Activated naive CD4-positive, alpha-beta T cell treated with anti-CD3 and anti-CD28 coated beads, Interleukin-2, amount 50 U/mL, for 24 hours (primary cell): ENCODE data around the gene JARID2.

Experiments used
- H3K27ac Mint-ChIP-seq: one replicate; pipeline ENCODE4 v1.8.0; 2021; ENCODE audit warnings: mild to moderate bottlenecking, mixed read lengths
- H3K27me3 Mint-ChIP-seq: one replicate; pipeline ENCODE4 v1.8.0; 2021; ENCODE audit warnings: mixed read lengths
- H3K36me3 Mint-ChIP-seq: one replicate; pipeline ENCODE4 v1.8.0; 2021; ENCODE audit warnings: mixed read lengths
- H3K4me1 Mint-ChIP-seq: one replicate; pipeline ENCODE4 v1.8.0; 2021; ENCODE audit warnings: mixed read lengths
- H3K4me3 Mint-ChIP-seq: one replicate; pipeline ENCODE4 v1.8.0; 2021; ENCODE audit warnings: mild to moderate bottlenecking, mixed read lengths
- H3K9me3 Mint-ChIP-seq: one replicate; pipeline ENCODE4 v1.8.0; 2021; ENCODE audit warnings: mixed read lengths

Gene JARID2

GRCh38 chr6:15242937-15243614 lies 2.8 kb upstream of the JARID2 start:
- Mint-ChIP-seq H3K27ac (peak overlapping the region; percentile 23), H3K9me3 (no peaks in the 10 kb centered on the region), H3K36me3 (peaks cover 4% of the 10 kb centered on the region), H3K27me3 (no peaks in the 10 kb centered on the region), H3K4me3 (peak overlapping the region; percentile 26), H3K4me1 (no peaks in the 10 kb centered on the region)

- peak overlapping the region; percentile 46 for H3K27ac Mint-ChIP-seq
- peak overlapping the region; percentile 83 for H3K4me3 Mint-ChIP-seq
- H3K9me3 Mint-ChIP-seq, result no peaks in the 10 kb centered on the region
- H3K36me3 Mint-ChIP-seq, result peaks cover 4% of the 10 kb centered on the region
- H3K27me3 Mint-ChIP-seq, result no peaks in the 10 kb centered on the region
- H3K4me1 Mint-ChIP-seq, result peaks cover 3% of the 10 kb centered on the region
These were observed 1.8 kb upstream of the JARID2 start for GRCh38 chr6:15243910-15244619.

GRCh38 chr6:15244620-15245360 lies 1.1 kb upstream of the JARID2 start:
- H3K4me1 Mint-ChIP-seq, result peaks cover 10% of the 10 kb centered on the region
- H3K36me3 Mint-ChIP-seq, result peaks cover 4% of the 10 kb centered on the region
- H3K9me3 Mint-ChIP-seq, result no peaks in the 10 kb centered on the region

GRCh38 chr6:15246217-15246665 lies 372 bp downstream of the JARID2 start:
- Mint-ChIP-seq H3K27ac (peak overlapping the region; percentile 100), H3K4me3 (peak overlapping the region; percentile 100), H3K27me3 (no peaks in the 10 kb centered on the region), H3K9me3 (no peaks in the 10 kb centered on the region), H3K36me3 (peaks cover 6% of the 10 kb centered on the region), H3K4me1 (peaks cover 25% of the 10 kb centered on the region)

More at GRCh38 chr6:15244620-15245360, 1.1 kb upstream of the JARID2 start:
- Mint-ChIP-seq H3K4me3 (peak overlapping the region; percentile 100), H3K27me3 (no peaks in the 10 kb centered on the region), H3K27ac (peak overlapping the region; percentile 46)

- Mint-ChIP-seq H3K27me3 (no peaks in the 10 kb centered on the region), H3K27ac (peak overlapping the region; percentile 100), H3K9me3 (no peaks in the 10 kb centered on the region), H3K36me3 (peaks cover 8% of the 10 kb centered on the region), H3K4me1 (peaks cover 31% of the 10 kb centered on the region), H3K4me3 (peak overlapping the region; percentile 100)
These were observed 1.0 kb downstream of the JARID2 start for GRCh38 chr6:15246666-15247499.

GRCh38 chr6:15247500-15248450 lies 1.9 kb downstream of the JARID2 start:
- H3K27me3 Mint-ChIP-seq, result no peaks in the 10 kb centered on the region
- peak overlapping the region; percentile 100 for H3K4me3 Mint-ChIP-seq
- H3K4me1 Mint-ChIP-seq, result peaks cover 40% of the 10 kb centered on the region
- peak overlapping the region; percentile 100 for H3K27ac Mint-ChIP-seq
- H3K9me3 Mint-ChIP-seq, result no peaks in the 10 kb centered on the region
- peaks cover 8% of the 10 kb centered on the region for H3K36me3 Mint-ChIP-seq

- Mint-ChIP-seq H3K4me1 (peaks cover 49% of the 10 kb centered on the region), H3K4me3 (peak overlapping the region; percentile 98), H3K27ac (peak overlapping the region; percentile 99), H3K9me3 (no peaks in the 10 kb centered on the region), H3K27me3 (no peaks in the 10 kb centered on the region), H3K36me3 (peaks cover 13% of the 10 kb centered on the region)
These were observed 2.8 kb downstream of the JARID2 start for GRCh38 chr6:15248451-15249370.

- Mint-ChIP-seq H3K27me3 (no peaks in the 10 kb centered on the region), H3K9me3 (no peaks in the 10 kb centered on the region), H3K4me1 (peaks cover 57% of the 10 kb centered on the region), H3K36me3 (peaks cover 18% of the 10 kb centered on the region), H3K4me3 (peak overlapping the region; percentile 98), H3K27ac (peak overlapping the region; percentile 99)
These were observed 3.6 kb downstream of the JARID2 start for GRCh38 chr6:15249371-15250019.

GRCh38 chr6:15250187-15251168 lies 4.6 kb downstream of the JARID2 start:
- Mint-ChIP-seq H3K36me3 (peaks cover 18% of the 10 kb centered on the region), H3K9me3 (no peaks in the 10 kb centered on the region), H3K27ac (peak overlapping the region; percentile 99), H3K4me3 (peak overlapping the region; percentile 98), H3K27me3 (no peaks in the 10 kb centered on the region), H3K4me1 (peaks cover 67% of the 10 kb centered on the region)

- H3K4me1 Mint-ChIP-seq, result peaks cover 84% of the 10 kb centered on the region
- no peaks in the 10 kb centered on the region for H3K9me3 Mint-ChIP-seq
- peaks cover 18% of the 10 kb centered on the region for H3K36me3 Mint-ChIP-seq
- H3K4me3 Mint-ChIP-seq, result peak overlapping the region; percentile 73
- H3K27me3 Mint-ChIP-seq, result no peaks in the 10 kb centered on the region
- peak overlapping the region; percentile 41 for H3K27ac Mint-ChIP-seq
These were observed 6.3 kb downstream of the JARID2 start for GRCh38 chr6:15252195-15252594.

- peak overlapping the region; percentile 88 for H3K27ac Mint-ChIP-seq
- peaks cover 18% of the 10 kb centered on the region for H3K36me3 Mint-ChIP-seq
- no peaks in the 10 kb centered on the region for H3K27me3 Mint-ChIP-seq
- peaks cover 96% of the 10 kb centered on the region for H3K4me1 Mint-ChIP-seq
- no peaks in the 10 kb centered on the region for H3K9me3 Mint-ChIP-seq
- H3K4me3 Mint-ChIP-seq, result peak overlapping the region; percentile 73
These were observed 7.5 kb downstream of the JARID2 start for GRCh38 chr6:15253203-15254022.
